GM23248 (cell line): ENCODE data around the gene NECAB3.

Experiments used
- EZH2 ChIP-seq: fragments of 200-600 bp; sonication (generic); IDR thresholded peaks from 2 replicates; pipeline ENCODE4 v1.6.1; 2018; ENCODE audit warnings: antibody characterized with exemption, mild to moderate bottlenecking; ENCODE audit not compliant: insufficient read depth, poor library complexity, severe bottlenecking
- EZH2phosphoT487 ChIP-seq: fragments of 200-600 bp; sonication (generic); IDR thresholded peaks from 2 replicates; pipeline ENCODE4 v1.6.1; 2018; ENCODE audit warnings: antibody characterized with exemption, moderate library complexity, mild to moderate bottlenecking, low read depth; ENCODE audit not compliant: insufficient read depth

DNA sequence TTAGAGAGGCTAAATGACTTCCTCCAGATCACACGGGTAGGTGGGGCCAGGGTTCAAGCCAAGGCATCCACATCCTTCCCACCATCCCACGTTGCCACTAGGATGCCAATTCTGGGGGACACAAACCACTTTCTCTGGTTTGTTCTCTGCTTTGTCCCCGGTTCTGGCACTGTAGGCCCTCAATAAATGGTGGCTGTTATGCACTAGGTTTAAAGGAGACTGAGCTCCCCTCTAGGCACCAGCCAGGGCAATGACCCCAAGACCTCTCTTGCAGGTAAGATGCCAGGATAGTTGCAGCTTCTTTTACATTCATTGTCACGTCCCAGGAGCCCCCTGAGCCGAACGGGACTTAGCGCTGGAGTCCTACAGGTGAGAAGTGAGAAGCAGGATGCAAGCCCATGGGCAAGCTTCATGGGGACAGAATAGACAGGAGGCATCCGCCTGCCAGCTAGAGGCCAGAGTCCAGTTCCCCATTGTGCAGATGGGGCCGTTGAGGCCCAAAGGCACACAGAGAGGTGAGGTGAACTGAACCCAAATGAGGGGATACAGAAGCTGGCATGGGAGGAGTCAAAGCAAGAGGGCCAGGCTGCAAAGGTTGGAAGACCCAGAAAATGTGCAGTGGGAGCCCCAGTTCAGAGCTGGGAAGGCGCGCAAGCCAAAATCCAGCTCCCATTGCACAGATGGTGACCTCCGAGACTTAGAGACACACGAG is 45.2 kb upstream of the NECAB3 start:
- TF ChIP-seq EZH2 (no peak), EZH2phosphoT487 (no peak)
